PC-9 (cell line): ENCODE data around the gene MAOA.

ENCODE experiments used
- EZH2 ChIP-seq: fragments of 200-600 bp; sonication (generic); IDR thresholded peaks from 2 replicates; pipeline ENCODE4 v1.8.0; 2017; ENCODE audit warnings: antibody characterized with exemption, low read depth
- TF ChIP-seq, protein P1 (sequence below): fragments of 200-600 bp; sonication (generic); conservative IDR thresholded peaks from 2 replicates; pipeline ENCODE4 v1.6.1; 2017; ENCODE audit warnings: mixed run types, antibody characterized with exemption, mild to moderate bottlenecking, moderate library complexity

DNA sequence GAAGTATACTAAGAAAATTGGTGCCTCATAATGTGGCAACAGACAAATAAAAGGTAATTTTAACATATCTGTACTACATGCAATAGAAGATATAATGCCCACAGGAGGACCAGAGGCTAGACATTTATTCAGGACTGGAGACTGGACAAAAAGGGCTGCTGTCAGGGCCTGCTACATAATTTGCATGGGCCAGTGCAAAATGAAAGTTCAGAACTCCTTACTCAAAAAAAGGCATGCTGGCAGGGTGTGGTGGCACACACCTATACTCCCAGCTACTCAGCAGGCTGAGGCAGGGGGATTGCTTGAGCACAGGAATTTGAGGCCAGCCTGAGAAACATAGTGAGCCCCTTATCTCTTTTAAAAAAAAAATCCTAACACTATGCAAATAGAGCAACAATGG lies 12.4 kb upstream of the MAOA start:
- TF ChIP-seq, protein P1, sequence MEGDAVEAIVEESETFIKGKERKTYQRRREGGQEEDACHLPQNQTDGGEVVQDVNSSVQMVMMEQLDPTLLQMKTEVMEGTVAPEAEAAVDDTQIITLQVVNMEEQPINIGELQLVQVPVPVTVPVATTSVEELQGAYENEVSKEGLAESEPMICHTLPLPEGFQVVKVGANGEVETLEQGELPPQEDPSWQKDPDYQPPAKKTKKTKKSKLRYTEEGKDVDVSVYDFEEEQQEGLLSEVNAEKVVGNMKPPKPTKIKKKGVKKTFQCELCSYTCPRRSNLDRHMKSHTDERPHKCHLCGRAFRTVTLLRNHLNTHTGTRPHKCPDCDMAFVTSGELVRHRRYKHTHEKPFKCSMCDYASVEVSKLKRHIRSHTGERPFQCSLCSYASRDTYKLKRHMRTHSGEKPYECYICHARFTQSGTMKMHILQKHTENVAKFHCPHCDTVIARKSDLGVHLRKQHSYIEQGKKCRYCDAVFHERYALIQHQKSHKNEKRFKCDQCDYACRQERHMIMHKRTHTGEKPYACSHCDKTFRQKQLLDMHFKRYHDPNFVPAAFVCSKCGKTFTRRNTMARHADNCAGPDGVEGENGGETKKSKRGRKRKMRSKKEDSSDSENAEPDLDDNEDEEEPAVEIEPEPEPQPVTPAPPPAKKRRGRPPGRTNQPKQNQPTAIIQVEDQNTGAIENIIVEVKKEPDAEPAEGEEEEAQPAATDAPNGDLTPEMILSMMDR, result no peak
- TF ChIP-seq EZH2, result no peak
